ENCODE data around the gene COL17A1. TPM values are rescaled to one million over a fixed set of nuclear protein-coding genes. Genes with fewer than 3 reads are reported as not detected.

COL17A1 gene
- total RNA-seq, 2 donors from 2014 or later, result 115 to 249 TPM

DNA sequence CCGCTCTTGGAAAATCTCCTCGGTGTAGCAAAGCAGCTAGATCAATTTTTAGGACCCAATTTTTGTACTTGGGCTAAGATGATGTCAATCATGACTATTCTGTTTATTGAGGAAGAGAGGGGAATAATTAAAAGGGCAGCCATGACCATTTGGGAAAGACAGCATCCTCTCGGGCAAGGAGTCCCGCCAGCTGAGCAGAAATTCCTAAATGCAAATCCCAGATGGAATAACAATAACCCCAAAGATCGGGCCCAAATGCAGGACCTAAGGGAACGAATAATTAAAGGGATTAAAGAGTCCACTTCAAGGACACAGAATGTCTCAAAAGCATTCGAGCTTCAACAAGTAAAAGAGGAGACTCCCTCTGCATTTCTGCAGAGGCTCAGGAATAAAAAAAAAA is 18.7 kb downstream of the COL17A1 start:
- intact Hi-C loops (cut with DNase I), result no loop called here
- H3K27me3 ChIP-seq, result no peaks in the 10 kb centered on the region
- H3K36me3 ChIP-seq, result no peaks in the 10 kb centered on the region
- no peaks in the 10 kb centered on the region for H3K4me1 ChIP-seq
- no peak for DNase-seq
- H3K27ac ChIP-seq, result no peak overlapping the region
- TF ChIP-seq, protein P1, sequence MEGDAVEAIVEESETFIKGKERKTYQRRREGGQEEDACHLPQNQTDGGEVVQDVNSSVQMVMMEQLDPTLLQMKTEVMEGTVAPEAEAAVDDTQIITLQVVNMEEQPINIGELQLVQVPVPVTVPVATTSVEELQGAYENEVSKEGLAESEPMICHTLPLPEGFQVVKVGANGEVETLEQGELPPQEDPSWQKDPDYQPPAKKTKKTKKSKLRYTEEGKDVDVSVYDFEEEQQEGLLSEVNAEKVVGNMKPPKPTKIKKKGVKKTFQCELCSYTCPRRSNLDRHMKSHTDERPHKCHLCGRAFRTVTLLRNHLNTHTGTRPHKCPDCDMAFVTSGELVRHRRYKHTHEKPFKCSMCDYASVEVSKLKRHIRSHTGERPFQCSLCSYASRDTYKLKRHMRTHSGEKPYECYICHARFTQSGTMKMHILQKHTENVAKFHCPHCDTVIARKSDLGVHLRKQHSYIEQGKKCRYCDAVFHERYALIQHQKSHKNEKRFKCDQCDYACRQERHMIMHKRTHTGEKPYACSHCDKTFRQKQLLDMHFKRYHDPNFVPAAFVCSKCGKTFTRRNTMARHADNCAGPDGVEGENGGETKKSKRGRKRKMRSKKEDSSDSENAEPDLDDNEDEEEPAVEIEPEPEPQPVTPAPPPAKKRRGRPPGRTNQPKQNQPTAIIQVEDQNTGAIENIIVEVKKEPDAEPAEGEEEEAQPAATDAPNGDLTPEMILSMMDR (IDR thresholded peaks at IDR 0.05), result no peak
- no peak overlapping the region for H3K4me3 ChIP-seq
- H3K9ac ChIP-seq (ENCODE audit: low read depth in 2 of 2, low read length in 2 of 2), result no peak overlapping the region
- H3K9me3 ChIP-seq, result no peaks in the 10 kb centered on the region

DNA sequence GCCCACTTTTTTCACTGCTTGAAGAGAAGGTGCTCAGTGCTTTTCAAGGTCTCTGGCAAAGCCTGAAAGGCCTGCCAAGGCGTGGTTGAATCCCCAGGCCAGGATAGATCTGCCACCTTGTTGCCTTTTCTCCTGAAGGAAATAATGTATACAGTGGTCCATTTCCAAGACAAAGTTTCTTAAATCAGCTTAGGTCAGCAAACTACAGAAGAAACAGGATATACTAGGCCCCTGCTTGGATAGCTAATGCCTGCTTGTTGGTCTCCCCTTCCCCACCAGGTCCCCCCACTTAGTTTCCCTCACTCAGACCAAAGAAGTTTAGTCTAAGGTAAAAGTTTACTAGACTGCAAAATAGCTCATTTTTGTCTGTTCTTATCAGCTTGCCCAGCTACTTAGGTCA is 19.9 kb downstream of the COL17A1 start:
- no peak for DNase-seq
- Histone ChIP-seq H3K9ac (ENCODE audit: low read depth in 2 of 2, low read length in 2 of 2) (no peak overlapping the region), H3K4me3 (no peak overlapping the region), H3K27me3 (no peaks in the 10 kb centered on the region), H3K27ac (no peak overlapping the region), H3K9me3 (no peaks in the 10 kb centered on the region), H3K36me3 (no peaks in the 10 kb centered on the region), H3K4me1 (no peaks in the 10 kb centered on the region)
- TF ChIP-seq, protein P1 (IDR thresholded peaks at IDR 0.05), result no peak
- intact Hi-C loops (cut with DNase I), result no loop called here

DNA sequence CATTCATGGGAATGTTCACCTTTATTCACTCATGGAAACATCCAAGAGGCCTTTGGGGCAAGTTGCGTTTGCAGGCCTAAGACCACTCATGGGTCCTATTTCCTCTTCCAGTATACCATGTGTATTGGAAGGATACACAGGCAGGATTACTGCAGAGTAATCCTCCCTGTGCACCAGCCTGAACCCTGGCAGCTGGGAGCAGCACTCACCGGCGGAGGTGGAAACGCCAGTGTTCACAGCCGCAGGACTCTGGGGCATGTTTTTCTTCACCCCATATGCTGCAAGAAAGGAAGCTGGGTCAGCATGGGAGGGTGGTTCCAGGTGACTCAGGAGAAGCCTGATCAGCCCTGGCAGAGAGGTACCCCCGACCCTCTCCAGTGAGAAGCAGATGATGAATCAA is 24.5 kb downstream of the COL17A1 start:
- TF ChIP-seq, protein P1 (IDR thresholded peaks at IDR 0.05), result no peak
- no peaks in the 10 kb centered on the region for H3K9me3 ChIP-seq
- H3K9ac ChIP-seq (ENCODE audit: low read depth in 2 of 2, low read length in 2 of 2), result no peak overlapping the region
- H3K36me3 ChIP-seq, result no peaks in the 10 kb centered on the region
- H3K4me1 ChIP-seq, result no peaks in the 10 kb centered on the region
- intact Hi-C loops (cut with DNase I), result no loop called here
- no peaks in the 10 kb centered on the region for H3K27me3 ChIP-seq
- no peak overlapping the region for H3K27ac ChIP-seq
- H3K4me3 ChIP-seq, result no peak overlapping the region
- no peak for DNase-seq

DNA sequence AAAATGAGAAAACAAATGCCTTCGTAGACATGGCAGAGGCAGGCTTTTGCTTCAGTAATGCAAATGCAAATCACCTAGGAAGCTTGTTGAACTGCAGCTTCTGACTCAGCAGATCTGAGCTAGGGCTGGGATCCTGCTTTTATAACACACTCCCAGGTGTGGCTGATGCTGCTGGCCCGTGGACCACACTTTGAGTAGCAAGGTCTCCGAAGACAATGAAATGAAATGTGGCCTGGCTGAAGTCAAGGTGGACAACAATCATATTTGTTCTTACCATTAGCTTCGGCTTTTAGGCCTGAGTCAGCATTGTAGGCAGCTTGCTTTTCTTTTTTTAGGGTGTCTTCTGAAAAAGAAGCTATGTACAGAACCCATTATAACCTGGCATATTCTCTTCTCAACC is 26.3 kb downstream of the COL17A1 start:
- H3K36me3 ChIP-seq, result no peaks in the 10 kb centered on the region
- intact Hi-C loops (cut with DNase I), result no loop called here
- H3K4me3 ChIP-seq, result no peak overlapping the region
- no peaks in the 10 kb centered on the region for H3K4me1 ChIP-seq
- no peak for DNase-seq
- TF ChIP-seq, protein P1 (IDR thresholded peaks at IDR 0.05), result no peak
- no peak overlapping the region for H3K9ac ChIP-seq (ENCODE audit: low read depth in 2 of 2, low read length in 2 of 2)
- no peaks in the 10 kb centered on the region for H3K9me3 ChIP-seq
- no peaks in the 10 kb centered on the region for H3K27me3 ChIP-seq
- H3K27ac ChIP-seq, result no peak overlapping the region

DNA sequence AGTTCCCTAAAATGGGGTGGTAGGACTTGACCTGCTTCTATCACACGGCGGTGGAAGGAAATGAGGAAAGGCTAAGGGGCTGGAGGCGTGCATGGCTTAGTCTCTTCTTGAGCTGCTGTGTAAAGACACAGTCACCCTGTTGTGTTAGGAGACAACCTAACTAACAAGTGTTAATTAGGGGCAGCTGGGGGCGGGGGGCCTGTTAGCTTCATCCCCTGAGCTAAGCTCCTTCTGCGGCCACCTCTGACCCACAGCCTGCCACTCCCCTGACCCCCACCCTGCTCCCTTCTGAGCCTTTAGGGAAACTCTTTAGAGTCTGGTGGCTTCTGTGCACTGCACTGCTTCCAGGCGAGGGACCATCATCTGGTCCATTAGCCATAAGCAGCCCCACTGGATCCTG is 28.0 kb downstream of the COL17A1 start:
- Histone ChIP-seq H3K27ac (no peak overlapping the region), H3K36me3 (no peaks in the 10 kb centered on the region), H3K9me3 (no peaks in the 10 kb centered on the region), H3K4me1 (no peaks in the 10 kb centered on the region), H3K27me3 (no peaks in the 10 kb centered on the region), H3K9ac (ENCODE audit: low read depth in 2 of 2, low read length in 2 of 2) (no peak overlapping the region), H3K4me3 (no peak overlapping the region)
- intact Hi-C loops (cut with DNase I), result no loop called here
- TF ChIP-seq, protein P1 (IDR thresholded peaks at IDR 0.05), result no peak
- no peak for DNase-seq

Measured in colonic mucosa (tissue), 4 donors.